Measurements from ENCODE around the gene HTR1E. TPM values are rescaled to one million over a fixed set of nuclear protein-coding genes. Genes with fewer than 3 reads are reported as not detected.
A peak's percentile ranks its signal among the peaks of the same experiment; 100 is the strongest.

HTR1E gene
- total and polyA plus RNA-seq, 8 donors, result 0.43 to 0.70 (median 0.51) TPM; not detected in 2

GRCh38 chr6:87016772-87017171 is 79.4 kb downstream of the HTR1E start:
- no peaks in the 10 kb centered on the region for H3K9me3 ChIP-seq
- no peaks in the 10 kb centered on the region for H3K4me1 ChIP-seq
- intact Hi-C loops (cut with DNase I), result no loop called here
- H3K27me3 ChIP-seq, result no peaks in the 10 kb centered on the region
- no peak for ATAC-seq
- H3K36me3 ChIP-seq, result no peaks in the 10 kb centered on the region
- H3K4me3 ChIP-seq, result no peak overlapping the region
- H3K27ac ChIP-seq, result no peak overlapping the region
- no peak for TF ChIP-seq CTCF (IDR thresholded peaks at IDR 0.05)
- DNase-seq, result no peak

GRCh38 chr6:87027021-87027420 is 89.7 kb downstream of the HTR1E start:
- intact Hi-C loops (cut with DNase I), result no loop called here
- Histone ChIP-seq H3K27ac (no peak overlapping the region), H3K36me3 (no peaks in the 10 kb centered on the region), H3K9me3 (no peaks in the 10 kb centered on the region), H3K4me1 (no peaks in the 10 kb centered on the region), H3K4me3 (no peak overlapping the region), H3K27me3 (peaks cover 0 to 4% of the 10 kb centered on the region in 2 donors)
- no peak for DNase-seq
- peak; percentile 57 for ATAC-seq
- no peak for TF ChIP-seq CTCF (IDR thresholded peaks at IDR 0.05)

- peak in 2 of 4 donors; percentile 35 to 59 for DNase-seq
- ATAC-seq, result peak; percentile 54
- no peak overlapping the region for H3K27ac ChIP-seq
- intact Hi-C loops (cut with DNase I), result no loop called here
- no peaks in the 10 kb centered on the region for H3K27me3 ChIP-seq
- H3K36me3 ChIP-seq, result no peaks in the 10 kb centered on the region
- no peak overlapping the region for H3K4me3 ChIP-seq
- peaks cover 0 to 8% of the 10 kb centered on the region in 2 donors for H3K9me3 ChIP-seq
- peak in 1 of 2 donors; percentile 59 for TF ChIP-seq CTCF (IDR thresholded peaks at IDR 0.05)
- no peaks in the 10 kb centered on the region for H3K4me1 ChIP-seq
These were observed 92.5 kb downstream of the HTR1E start for GRCh38 chr6:87029711-87030314.

- DNase-seq, result no peak
These were observed 103.4 kb downstream of the HTR1E start for GRCh38 chr6:87040729-87041128.

More at GRCh38 chr6:87040729-87041128, 103.4 kb downstream of the HTR1E start:
- Histone ChIP-seq H3K27ac (no peak overlapping the region), H3K4me3 (no peak overlapping the region), H3K9me3 (peaks cover 0 to 4% of the 10 kb centered on the region in 2 donors), H3K27me3 (no peaks in the 10 kb centered on the region), H3K4me1 (no peaks in the 10 kb centered on the region), H3K36me3 (no peaks in the 10 kb centered on the region)
- intact Hi-C loops (cut with DNase I), result no loop called here
- no peak for TF ChIP-seq CTCF (IDR thresholded peaks at IDR 0.05)
- ATAC-seq, result no peak

Data from left lung (tissue), 10 donors.